OCI-LY3 (cell line): ENCODE results near the gene FEM1B.

Experiments used
- H2AFZ ChIP-seq: fragments of 200-600, 300-600 bp; shearing (Covaris generic); 2 replicates; pipeline ENCODE4 v1.6.0; 2014; ENCODE audit warnings: antibody characterized with exemption, low read depth, low read length
- H3K27ac ChIP-seq: fragments of 200-600, 300-600 bp; sonication (generic); 2 replicates; pipeline ENCODE4 v1.5.1; 2014; ENCODE audit warnings: mild to moderate bottlenecking, low read length, moderate library complexity, mixed read lengths
- H3K27me3 ChIP-seq: fragments of 200-600, 300-600 bp; sonication (generic); 2 replicates; pipeline ENCODE4 v1.6.1; 2014; ENCODE audit warnings: low read depth, low read length, mixed read lengths
- H3K36me3 ChIP-seq: fragments of 200-600, 300-600 bp; sonication (generic); replicated peaks from 2 replicates; pipeline ENCODE3; 2014; ENCODE audit warnings: low read depth, low read length, mixed read lengths
- H3K4me1 ChIP-seq: fragments of 300-600, 200-600 bp; sonication (generic); 2 replicates; pipeline ENCODE4 v1.6.1; 2014; ENCODE audit warnings: low read length, mixed read lengths
- H3K4me2 ChIP-seq: fragments of 200-600, 300-600 bp; sonication (generic); 2 replicates; pipeline ENCODE4 v1.6.1; 2014; ENCODE audit warnings: low read length, mixed read lengths
- H3K4me3 ChIP-seq: fragments of 300-600, 200-600 bp; sonication (generic); 2 replicates; pipeline ENCODE4 v1.5.1; 2014; ENCODE audit warnings: antibody characterized with exemption, mild to moderate bottlenecking, low read length, moderate library complexity
- H3K79me2 ChIP-seq: fragments of 300-600, 200-600 bp; shearing (Covaris generic); 2 replicates; pipeline ENCODE4 v1.6.1; 2014; ENCODE audit warnings: mild to moderate bottlenecking, low read length, mixed read lengths
- H3K9ac ChIP-seq: fragments of 300-600, 200-600 bp; shearing (Covaris generic); 2 replicates; pipeline ENCODE4 v1.6.0; 2014; ENCODE audit warnings: mild to moderate bottlenecking, low read length, moderate library complexity
- H3K9me3 ChIP-seq: fragments of 200-600, 300-600 bp; shearing (Covaris generic); 2 replicates; pipeline ENCODE4 v1.6.1; 2014; ENCODE audit warnings: low read length, mixed read lengths; ENCODE audit not compliant: insufficient read depth
- H4K20me1 ChIP-seq: fragments of 200-600, 300-600 bp; sonication (generic); 2 replicates; pipeline ENCODE4 v1.6.1; 2016; ENCODE audit warnings: low read length, mixed read lengths; ENCODE audit not compliant: insufficient read depth
- CTCF ChIP-seq: fragments of 200-600, 300-600 bp; sonication (generic); IDR thresholded peaks from 2 replicates; pipeline ENCODE4 v1.5.1; 2014; ENCODE audit warnings: antibody characterized with exemption, low read length, low read depth
- EZH2phosphoT487 ChIP-seq: fragments of 200-600 bp; shearing (Covaris generic); IDR thresholded peaks from 2 replicates; pipeline ENCODE4 v1.6.1; 2018; ENCODE audit warnings: antibody characterized with exemption, mixed run types, low read depth

The FEM1B gene

GRCh38 chr15:68318931-68319909, 41.7 kb downstream of the FEM1B start:
- no peak overlapping the region for H3K4me3 ChIP-seq
- no peak overlapping the region for H2AFZ ChIP-seq
- H3K36me3 ChIP-seq: no peaks in the 10 kb centered on the region
- H3K9ac ChIP-seq: no peak overlapping the region
- H3K79me2 ChIP-seq: no peaks in the 10 kb centered on the region
- H3K27me3 ChIP-seq: peaks cover 8% of the 10 kb centered on the region
- no peaks in the 10 kb centered on the region for H4K20me1 ChIP-seq
- H3K4me2 ChIP-seq: no peak overlapping the region
- TF ChIP-seq CTCF (no peak), EZH2phosphoT487 (no peak)
- no peaks in the 10 kb centered on the region for H3K4me1 ChIP-seq
- no peaks in the 10 kb centered on the region for H3K9me3 ChIP-seq
- no peak overlapping the region for H3K27ac ChIP-seq

GRCh38 chr15:68319997-68320396, 42.5 kb downstream of the FEM1B start:
- Histone ChIP-seq H2AFZ (no peak overlapping the region), H3K9me3 (no peaks in the 10 kb centered on the region), H3K9ac (no peak overlapping the region), H3K4me2 (no peak overlapping the region), H3K79me2 (no peaks in the 10 kb centered on the region), H4K20me1 (no peaks in the 10 kb centered on the region), H3K36me3 (no peaks in the 10 kb centered on the region), H3K27ac (no peak overlapping the region), H3K27me3 (peaks cover 16% of the 10 kb centered on the region), H3K4me1 (no peaks in the 10 kb centered on the region), H3K4me3 (no peak overlapping the region)
- TF ChIP-seq EZH2phosphoT487: no peak
- TF ChIP-seq CTCF: no peak

GRCh38 chr15:68321229-68321628, 43.7 kb downstream of the FEM1B start:
- H3K4me1 ChIP-seq: no peaks in the 10 kb centered on the region
- no peak overlapping the region for H3K27ac ChIP-seq
- H3K36me3 ChIP-seq: no peaks in the 10 kb centered on the region
- H3K27me3 ChIP-seq: peaks cover 25% of the 10 kb centered on the region
- no peaks in the 10 kb centered on the region for H3K79me2 ChIP-seq
- H3K9ac ChIP-seq: no peak overlapping the region
- no peaks in the 10 kb centered on the region for H4K20me1 ChIP-seq
- no peak overlapping the region for H2AFZ ChIP-seq
- no peak overlapping the region for H3K4me2 ChIP-seq
- TF ChIP-seq EZH2phosphoT487 (no peak), CTCF (no peak)
- H3K4me3 ChIP-seq: no peak overlapping the region
- H3K9me3 ChIP-seq: no peaks in the 10 kb centered on the region

GRCh38 chr15:68322796-68323195, 45.3 kb downstream of the FEM1B start:
- no peak overlapping the region for H3K4me3 ChIP-seq
- TF ChIP-seq EZH2phosphoT487 (no peak), CTCF (no peak)
- peaks cover 38% of the 10 kb centered on the region for H3K27me3 ChIP-seq
- no peaks in the 10 kb centered on the region for H3K9me3 ChIP-seq
- no peak overlapping the region for H3K4me2 ChIP-seq
- no peaks in the 10 kb centered on the region for H4K20me1 ChIP-seq
- H3K4me1 ChIP-seq: no peaks in the 10 kb centered on the region
- no peak overlapping the region for H3K9ac ChIP-seq
- no peaks in the 10 kb centered on the region for H3K36me3 ChIP-seq
- H3K27ac ChIP-seq: no peak overlapping the region
- no peaks in the 10 kb centered on the region for H3K79me2 ChIP-seq
- no peak overlapping the region for H2AFZ ChIP-seq
